CD4-positive, alpha-beta T cell treated with Interleukin-15 for 1 hour (primary cell): ENCODE results near the gene KRTAP10-9.
"Not testable (repeated sequence)": the region's sequence is repeated elsewhere in the genome, so short reads cannot be mapped to it uniquely, and the experiment has no call there.

ENCODE experiments used
- DNase-seq: peaks from one replicate; pipeline ENCODE4 v3.0.0-alpha.2; 2020

KRTAP10-9 gene

DNA sequence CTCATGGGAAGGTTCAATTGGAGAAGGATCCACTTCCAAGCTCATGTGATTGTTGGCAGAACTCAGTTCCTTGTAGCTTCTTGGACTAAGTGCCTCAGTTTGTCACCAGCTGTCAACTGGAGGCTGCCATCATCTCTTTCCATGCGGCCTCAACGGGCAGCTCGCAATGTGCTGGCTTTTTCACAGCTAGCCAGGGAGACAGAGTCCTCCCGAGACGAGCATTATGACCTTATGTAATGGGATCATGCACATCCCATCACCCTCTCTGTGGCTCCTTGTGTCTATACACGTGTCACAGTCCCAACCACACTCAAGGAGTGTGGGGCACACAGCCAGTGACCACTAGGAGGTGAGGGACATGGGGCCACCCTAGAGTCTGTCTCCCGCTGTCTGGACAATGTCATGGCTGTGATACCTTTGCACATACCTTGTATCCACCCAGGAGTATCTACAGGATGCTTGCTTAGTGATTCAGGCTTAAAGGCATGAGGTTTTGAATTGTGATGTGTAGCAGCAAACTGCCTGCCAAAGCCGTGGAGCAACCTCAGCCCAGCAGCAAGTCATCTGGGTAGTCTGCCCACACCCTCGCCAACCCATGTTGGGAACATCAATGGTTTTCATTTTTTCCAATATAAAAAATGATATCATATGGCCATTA lies 30.7 kb upstream of the KRTAP10-9 start:
- DNase-seq = no peak

DNA sequence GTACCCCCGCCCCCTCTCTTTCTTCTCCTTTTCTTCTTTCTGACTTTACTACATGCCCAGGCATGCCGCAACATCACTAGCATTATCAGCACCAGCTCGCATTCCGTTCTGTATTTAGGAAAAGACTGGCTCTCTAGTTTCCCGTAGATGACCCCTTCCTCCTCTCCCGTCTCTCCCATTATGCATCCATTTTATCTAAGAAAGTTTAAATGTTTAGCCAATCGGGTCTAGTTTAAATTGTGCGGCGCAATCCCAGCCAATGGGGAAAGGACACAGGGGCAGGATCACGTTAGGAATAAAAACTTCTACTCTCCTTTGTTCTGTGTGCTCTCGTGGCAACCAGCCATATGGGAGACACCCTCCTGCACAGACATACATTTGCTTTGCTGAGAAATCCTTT lies 28.8 kb upstream of the KRTAP10-9 start:
- DNase-seq = no peak

DNA sequence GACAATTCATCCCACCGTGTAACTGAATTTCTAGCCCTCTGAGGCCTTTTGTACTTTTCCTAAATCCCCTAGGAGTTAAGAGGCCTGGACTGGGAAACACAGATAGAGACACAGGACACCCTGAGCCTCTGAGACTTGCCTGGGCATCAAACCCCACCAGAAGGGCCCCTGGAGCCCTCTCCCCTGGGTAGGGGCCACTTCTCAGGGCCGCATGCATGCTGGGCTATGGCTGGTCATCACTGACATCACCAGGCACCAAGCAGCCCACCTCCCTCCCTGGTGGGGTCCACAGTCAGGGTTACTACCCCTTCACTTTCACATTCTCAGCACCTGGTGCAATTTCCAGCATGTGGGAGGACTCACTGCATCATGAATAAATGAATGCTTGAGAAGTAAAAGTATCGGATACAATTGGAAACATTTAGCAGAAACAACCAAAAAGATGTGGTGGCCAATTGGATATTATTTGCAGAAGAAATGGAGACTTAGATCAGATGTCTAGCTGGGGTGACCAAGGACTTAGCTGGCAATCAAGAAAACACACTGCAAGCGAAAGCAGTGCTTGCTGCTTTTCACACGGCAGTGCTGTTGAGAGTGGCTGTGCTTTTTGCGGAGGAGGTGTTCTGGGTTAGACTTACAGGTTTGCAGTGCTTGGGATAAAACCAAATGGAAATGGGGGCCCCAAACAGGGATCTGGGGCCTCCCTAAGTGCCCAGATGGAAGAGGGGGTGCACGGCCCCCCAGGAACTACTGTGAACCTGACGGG lies 27.4 kb upstream of the KRTAP10-9 start:
- no peak for DNase-seq

DNA sequence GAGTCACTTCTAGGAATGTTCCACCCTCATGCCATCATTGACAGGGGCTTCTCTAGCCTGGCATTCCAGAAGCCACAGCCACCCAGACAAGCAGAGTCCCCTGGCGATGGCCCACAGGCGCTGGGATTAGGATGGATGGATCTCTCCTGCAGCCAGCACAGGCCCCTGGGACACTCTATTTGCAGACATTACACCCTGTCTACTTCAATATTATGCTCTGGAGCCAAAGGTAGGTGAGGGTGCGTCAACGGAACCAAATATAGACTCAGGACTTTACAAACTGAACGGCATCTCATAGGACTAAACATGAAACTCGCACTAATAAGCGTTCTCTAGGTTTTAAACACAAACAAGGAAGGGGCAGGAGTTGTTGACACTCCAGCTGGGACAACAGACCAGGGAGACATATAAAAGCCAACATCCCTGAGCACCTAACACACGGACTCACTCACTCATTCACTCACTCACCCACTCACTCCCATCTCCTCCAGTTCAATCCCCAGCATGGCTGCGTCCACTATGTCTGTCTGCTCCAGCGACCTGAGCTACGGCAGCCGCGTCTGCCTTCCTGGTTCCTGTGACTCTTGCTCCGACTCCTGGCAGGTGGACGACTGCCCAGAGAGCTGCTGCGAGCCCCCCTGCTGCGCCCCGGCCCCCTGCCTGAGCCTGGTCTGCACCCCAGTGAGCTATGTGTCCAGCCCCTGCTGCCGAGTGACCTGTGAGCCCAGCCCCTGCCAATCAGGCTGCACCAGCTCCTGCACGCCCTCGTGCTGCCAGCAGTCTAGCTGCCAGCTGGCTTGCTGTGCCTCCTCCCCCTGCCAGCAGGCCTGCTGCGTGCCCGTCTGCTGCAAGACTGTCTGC lies 26.5 kb upstream of the KRTAP10-9 start, which contains the start of gene KRTAP10-7:
TSS of gene KRTAP10-7 (plus strand) at position 480 of the 861 bp plus-strand sequence. CDS start at position 505, 25 bp downstream.
- not testable (repeated sequence) for DNase-seq

DNA sequence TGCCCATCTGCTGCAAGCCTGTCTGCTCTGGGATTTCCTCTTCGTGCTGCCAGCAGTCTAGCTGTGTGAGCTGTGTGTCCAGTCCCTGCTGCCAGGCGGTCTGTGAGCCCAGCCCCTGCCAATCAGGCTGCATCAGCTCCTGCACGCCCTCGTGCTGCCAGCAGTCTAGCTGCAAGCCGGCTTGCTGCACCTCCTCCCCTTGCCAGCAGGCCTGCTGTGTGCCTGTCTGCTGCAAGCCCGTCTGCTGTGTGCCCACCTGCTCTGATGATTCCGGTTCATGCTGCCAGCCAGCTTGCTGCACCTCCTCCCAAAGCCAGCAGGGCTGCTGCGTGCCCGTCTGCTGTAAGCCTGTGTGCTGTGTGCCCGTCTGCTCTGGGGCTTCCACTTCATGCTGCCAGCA lies 25.8 kb upstream of the KRTAP10-9 start:
- not testable (repeated sequence) for DNase-seq

DNA sequence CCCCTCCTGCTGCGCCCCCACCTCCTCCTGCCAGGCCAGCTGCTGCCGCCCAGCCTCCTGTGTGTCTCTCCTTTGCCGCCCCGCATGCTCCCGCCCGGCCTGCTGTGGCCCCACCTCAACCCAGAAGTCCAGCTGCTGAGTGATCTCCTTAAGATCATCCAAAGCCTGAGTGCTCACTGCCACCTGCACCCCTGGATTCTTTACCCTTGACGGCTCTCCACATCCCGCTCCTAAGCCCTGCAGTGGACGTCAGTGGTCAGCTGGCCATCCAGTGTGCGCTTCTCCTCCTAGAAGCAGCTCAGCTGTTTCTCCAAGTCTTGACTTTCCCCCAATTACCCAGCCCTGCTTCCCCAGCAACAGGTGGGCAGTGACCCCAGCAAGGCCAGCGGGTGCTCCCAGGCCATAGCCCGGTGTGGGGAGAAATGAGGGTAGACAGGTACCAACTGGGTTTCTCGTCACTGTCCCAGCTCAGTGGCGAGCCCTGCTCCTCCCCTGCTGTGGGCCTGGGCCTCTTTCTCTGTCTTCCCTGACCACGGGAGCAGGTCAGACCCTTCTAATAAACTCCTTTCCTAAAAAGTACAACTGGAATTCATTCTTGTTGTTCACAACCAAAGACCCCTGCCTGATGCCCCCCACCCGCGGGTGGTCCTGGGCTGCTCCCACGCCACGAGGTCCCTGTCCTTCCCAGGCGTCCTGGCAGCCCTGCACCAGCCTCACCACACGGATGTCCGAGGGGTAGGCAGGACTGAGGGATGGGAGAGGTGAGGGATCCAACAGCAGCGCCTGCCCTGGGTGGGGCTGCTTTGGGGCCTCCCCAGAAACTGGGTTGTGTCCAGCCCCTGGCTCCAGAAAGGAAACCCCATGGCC lies 25.1 kb upstream of the KRTAP10-9 start:
- no peak for DNase-seq

DNA sequence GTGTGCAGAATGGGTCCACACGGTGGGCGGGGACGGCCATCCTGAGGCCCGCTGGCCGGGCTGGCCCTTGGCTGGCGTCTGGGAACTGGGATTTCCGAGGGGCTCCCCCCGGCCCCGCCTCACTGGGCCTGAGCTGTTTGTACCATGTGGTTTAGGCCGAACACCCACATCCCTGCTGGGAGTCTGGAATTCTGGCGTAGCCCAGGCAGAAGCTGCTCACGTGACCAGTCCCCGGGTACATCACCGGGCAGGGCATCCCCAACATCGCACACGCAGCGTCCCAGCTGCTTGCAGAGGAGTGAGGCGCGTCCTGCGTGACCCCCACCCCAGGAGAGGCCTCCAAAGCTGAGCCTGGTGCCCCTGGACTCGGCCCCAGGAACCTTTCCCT lies 24.4 kb upstream of the KRTAP10-9 start:
- no peak for DNase-seq

DNA sequence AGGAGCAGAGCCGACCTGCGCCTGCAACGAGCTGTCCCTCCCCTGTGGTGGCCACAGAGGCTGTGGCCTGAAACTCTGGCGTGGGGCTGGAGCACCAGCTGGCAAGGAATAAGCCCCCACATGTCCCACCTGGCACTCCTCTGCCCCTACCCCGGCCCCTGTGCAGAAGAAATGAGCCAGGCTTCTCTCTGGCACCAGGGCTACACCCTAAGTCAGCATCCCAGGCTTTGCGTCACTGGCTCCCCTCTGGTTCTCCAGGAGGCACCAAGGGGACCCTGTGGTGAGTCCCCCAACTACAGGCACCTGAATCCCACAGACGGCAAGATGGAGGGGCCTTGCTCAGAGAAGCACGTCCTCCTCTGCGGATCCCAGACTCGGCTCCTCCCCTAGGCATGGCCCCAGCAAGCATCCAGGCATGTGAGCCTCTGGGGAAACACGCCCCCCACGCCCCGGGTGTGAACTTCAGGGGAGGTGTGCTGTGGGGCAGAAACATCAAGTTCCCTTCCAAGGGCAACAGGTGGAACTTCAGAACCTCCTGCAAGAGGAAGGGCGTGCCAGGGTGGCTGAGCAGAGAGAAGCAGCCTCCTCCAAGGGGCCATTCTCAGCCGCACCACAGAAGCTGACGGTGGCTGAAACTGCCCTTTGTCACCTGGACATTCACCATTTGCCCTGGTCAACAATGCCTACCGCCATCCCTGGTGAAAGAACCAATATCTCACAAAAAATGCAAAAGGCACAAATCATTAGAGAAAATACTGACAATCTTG lies 23.6 kb upstream of the KRTAP10-9 start:
- DNase-seq = no peak

DNA sequence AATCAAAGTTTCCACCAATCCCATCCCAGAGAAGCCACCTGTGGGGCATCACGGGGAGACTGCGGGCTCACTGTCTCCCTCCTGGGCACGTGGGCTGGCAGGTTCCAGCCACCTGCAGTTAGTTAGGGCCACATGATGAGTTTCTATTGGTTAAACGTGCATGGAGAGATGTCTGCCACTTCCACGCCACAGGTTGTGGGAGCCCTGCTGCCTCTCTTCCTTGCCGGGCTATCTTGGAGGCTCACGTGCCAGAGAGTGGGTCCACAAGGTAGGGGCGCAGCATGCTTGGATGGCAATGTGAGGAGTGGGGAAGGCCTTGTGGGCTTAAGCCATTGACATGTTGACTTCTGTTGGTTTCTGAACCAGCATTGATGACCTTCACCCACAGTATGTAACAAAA lies 23.0 kb upstream of the KRTAP10-9 start:
- no peak for DNase-seq

DNA sequence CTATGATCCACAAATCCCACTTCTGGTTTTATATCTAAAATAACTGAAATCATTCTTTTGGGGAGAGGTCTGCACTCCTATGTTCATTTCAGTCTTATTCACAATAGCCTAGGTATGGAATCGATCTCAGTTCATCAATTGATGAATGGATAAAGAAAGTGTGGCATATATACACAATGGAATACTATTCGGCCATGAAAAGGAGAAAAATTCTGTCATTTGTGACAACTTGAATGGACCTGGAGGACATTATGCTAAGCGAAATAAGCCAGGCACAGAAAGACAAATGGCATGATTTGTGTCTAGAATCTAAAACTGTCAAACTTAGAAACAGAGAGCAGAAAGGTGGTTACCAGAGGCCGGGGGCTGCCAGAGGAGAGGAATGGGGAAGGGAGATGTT lies 20.4 kb upstream of the KRTAP10-9 start:
- no peak for DNase-seq

DNA sequence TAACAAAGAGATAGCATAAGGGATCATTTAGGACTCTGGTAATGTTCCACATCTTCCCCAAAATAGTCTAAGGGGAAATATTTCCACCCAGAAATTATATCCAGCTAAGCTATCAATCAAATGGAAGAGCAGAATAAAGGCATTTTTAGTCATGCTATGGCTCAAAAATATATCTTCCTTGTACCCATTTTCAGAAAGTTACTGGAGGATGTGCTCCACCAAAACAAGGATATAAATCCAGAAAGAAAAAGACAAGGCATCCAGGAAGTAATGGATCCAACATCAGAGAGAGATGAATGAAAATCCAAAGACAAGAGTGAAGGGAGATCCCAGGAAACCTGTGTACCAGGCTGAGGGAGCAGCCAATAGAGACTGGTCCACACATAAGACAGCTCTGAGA lies 17.7 kb upstream of the KRTAP10-9 start:
- DNase-seq = no peak

DNA sequence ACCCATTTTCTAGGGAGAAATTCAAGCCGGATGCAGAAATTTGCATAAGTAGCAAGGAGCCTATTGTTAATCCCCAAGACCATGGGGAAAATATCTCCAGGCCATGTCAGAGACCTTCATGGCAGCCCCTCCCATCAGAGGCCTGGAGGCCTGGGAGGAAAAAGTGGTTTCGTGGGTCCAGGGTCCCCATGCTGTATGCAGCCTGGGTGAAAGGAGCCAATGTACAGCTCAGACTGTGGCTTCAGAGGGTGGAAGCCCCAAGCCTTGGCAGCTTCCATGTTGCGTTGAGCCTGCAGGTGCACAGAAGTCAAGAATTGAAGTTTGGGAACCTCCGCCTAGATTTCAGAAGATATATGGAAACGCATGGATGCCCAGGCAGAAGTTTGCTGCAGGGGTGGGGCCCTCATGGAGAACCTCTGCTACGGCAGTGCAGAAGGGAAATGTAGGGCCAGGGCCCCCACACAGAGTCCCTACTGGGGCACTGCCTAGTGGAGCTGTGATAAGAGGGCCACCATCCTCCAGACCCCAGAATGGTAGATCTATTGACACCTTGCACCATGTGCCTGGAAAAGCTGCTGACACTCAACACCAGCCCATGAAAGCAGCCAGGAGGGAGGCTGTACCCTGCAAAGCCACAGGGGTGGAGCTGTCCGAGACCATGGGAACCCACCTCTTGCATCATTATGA lies 16.6 kb upstream of the KRTAP10-9 start:
- DNase-seq = not testable (repeated sequence)

DNA sequence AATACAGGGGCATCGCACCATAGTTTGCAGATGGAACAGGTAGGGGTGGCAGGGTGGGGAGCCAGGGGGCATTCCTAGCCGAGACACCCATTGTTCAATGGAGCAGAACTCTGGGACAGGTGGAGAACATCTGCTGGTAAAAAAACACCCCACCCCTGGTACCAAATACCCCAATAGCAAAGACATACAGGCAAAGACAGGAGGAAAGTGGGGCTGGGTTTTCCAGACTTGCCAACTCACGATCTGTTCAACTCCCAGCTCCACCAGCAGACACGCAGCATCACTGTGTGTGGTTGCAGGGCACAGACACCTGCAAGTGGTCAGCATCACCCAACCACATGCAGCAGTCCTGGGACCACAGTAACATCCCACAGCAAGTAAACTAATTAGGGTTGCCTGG lies 15.3 kb upstream of the KRTAP10-9 start:
- DNase-seq = no peak

DNA sequence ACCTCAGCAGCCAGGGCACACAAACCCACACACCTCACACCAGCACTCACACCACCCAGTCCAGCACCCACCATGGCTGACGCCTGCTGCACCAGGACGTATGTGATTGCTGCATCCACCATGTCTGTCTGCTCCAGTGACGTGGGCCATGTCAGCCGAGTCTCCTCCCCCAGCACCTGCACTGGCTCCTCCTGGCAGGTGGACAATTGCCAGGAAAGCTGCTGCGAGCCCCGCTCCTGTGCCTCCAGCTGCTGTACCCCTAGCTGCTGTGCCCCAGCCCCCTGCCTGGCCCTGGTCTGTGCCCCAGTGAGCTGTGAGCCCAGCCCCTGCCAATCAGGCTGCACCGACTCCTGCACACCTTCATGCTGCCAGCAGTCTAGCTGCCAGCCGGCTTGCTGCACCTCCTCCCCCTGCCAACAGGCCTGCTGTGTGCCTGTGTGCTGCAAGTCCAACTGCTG lies 14.8 kb upstream of the KRTAP10-9 start, which contains the start of gene KRTAP10-8:
TSS of gene KRTAP10-8 (plus strand) at position 51 of the 458 bp plus-strand sequence. CDS start at position 73, 22 bp downstream.
- no peak for DNase-seq

DNA sequence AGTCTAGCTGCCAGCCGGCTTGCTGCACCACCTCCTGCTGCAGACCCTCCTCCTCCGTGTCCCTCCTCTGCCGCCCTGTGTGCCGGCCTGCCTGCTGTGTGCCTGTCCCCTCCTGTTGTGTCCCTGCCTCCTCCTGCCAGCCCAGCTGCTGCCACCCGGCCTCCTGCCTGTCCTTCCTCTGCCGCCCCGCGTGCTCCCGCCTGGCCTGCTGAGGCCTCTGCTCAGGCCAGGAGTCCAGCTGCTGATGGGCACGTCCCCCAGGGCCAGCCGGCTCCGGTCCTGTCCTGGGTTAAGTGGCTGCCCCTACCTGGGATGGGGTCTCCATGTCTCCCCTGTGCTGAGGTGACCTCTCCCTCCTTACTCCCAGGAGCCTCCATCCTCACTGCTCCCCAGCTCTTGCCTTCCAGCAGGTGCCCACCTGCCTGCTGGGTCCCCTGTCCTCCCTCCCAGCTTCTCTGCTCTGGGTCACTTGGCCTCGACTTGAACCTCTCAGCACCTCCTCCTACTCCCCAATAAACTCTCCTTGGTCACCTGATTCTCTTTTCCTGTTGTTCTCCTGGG lies 14.1 kb upstream of the KRTAP10-9 start:
- DNase-seq = no peak

DNA sequence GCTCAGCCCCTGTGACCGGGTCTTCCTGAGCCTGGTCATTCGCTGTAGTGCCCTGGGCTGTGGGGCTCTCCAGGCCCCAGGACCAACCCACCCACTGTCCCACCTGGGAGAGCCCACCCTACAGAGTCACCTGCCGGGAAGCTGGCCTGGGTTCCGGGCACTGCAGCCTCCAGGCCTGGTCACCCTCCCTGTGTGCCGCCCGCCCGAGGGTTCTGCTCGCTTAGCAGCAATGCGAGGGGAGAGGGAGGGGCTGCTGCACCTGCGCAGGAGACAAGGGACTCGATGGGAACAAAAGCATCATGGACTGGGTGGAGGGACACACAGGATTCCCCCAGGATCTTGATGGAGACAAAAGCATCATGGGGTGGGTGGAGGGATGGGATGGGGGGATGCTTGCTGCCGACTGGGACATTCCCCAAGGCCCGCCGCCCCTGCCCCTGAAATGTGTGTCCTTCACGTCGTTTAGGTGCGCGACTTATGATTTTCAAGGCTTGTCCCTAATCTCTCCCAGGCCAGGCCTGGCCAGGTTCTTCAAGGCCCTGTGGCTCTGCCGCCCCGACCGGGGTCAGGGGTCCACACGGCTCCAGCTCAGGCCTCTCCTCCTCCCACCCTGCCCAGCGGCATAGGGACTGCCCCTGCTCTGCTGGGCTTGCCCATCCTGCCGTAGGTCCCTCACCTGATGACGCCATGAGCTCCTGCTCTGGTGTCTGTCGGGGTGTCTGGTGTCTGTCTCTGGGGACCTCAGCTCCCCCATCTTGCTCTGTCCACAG lies 13.3 kb upstream of the KRTAP10-9 start:
- DNase-seq = no peak

DNA sequence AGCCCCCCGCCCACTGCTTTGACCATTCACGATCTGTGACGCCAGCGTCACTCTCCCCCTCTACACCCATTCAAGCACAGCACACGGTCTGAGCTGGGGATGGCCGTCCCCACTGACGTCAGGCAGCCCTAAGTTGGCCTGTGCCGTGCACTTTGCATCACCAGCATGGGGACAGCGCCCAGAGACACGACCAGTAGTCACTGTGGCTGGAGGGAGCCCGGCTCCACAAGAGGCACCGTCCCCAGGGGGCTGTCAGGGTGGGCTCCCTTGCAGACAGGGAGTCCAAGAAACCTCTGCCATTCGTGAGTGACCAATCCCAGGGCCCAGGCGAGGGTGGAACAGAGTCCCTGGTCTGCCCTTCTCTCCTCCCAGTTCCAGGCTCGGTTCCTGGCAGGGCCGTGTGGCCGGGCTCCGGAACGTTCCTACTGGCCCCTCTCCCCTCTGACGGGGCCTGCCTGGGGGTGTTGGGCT lies 12.7 kb upstream of the KRTAP10-9 start:
- DNase-seq = no peak

DNA sequence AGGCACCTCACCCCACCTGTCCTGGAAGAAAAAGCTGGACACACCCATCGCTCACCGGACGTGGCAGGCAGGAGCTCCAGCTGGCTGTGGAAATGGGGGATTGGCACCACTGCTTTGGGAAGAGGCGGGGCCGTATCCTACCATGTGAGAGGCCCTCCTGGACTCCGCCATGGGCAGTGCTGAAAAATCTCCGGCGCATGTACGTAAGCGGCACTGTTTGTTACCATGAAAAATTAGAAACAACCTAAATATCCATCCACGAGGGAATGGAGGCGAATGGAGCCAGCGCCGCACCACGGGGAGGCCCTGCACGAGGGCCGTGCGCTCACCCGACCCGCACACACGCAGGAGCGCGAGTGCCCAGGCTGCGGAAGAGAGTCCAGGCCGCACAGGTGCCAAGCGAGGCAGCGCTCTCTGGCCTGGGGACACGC lies 11.9 kb upstream of the KRTAP10-9 start:
- DNase-seq = no peak

DNA sequence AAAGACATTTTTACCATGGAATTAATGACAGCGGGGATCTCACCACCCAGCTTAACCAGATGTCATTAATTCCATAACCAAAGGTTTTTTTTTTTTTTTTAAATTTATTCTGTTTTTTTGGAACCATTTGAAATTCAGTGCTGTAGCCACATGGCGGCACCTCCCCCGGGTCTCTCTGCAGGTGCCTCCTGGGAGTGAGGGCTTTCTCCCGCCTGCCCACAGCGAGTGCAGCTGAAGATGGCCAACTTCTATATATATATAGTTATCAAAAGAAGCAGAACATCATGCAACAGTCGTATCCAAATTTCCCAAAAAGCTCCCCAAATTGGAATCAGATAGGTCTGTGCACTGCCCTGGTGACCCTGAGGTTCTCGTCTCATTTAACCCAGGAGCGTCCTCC lies 11.4 kb upstream of the KRTAP10-9 start:
- DNase-seq = no peak
